H1 (cell line): ENCODE data around the gene SMAD1. TPM values are rescaled to one million over a fixed set of nuclear protein-coding genes. Genes with fewer than 3 reads are reported as not detected.

Source experiments
- KDM4A ChIP-seq: IDR thresholded peaks from one replicate; pipeline ENCODE4 v1.7.1; 2012; ENCODE audit warnings: low read depth, mild to moderate bottlenecking, moderate library complexity, low read length, inconsistent platforms; ENCODE audit not compliant: severe bottlenecking
- SP4 ChIP-seq: IDR thresholded peaks from 2 replicates; pipeline ENCODE4 v1.6.1; 2012; ENCODE audit warnings: low read length, inconsistent platforms
- TCF12 ChIP-seq: IDR thresholded peaks from 2 replicates; pipeline ENCODE4 v1.6.1; 2011; ENCODE audit warnings: low read depth, mild to moderate bottlenecking, low read length
- polyA plus RNA-seq, 7 experiments: library from polyadenylated mRNA; depleted of rRNA in 3 of 7; stranded (reverse) in 5 of 7; unstranded in 2 of 7; fragments of >200 nt in 5 of 7; fragments of 200-250 nt in 2 of 7; gene quantifications; 1 replicate in 5 of 7; 2 replicates in 1 of 7; 4 replicates in 1 of 7; pipeline versions ENCODE4 v1.2.1 to v1.2.3, GENCODE V29; 2011 to 2013; ENCODE audit warnings: missing spikeins in 2 of 7, mixed read lengths in 2 of 7
- total RNA-seq: library from RNA; stranded (reverse); fragmentation: NEBNext Ultra II Directional; extraction: Animal tissue kit (Norgen Biotek cat#: 25700); gene quantifications from 2 replicates; pipeline ENCODE4 v1.2.1, GENCODE V29; 2021

The SMAD1 gene
- total and polyA plus RNA-seq, 2 of the 8 experiments (the other 6 are each of a cell fraction or from before 2014, with no cell fraction given), result 22.6 to 25.3 TPM

GRCh38 chr4:145520172-145520571 lies 38.5 kb downstream of the SMAD1 start (continued):
- no peak for TF ChIP-seq KDM4A
- no peak for TF ChIP-seq TCF12
- no peak for TF ChIP-seq SP4
